ENCODE measurements around the gene SFMBT2.
"Not testable (repeated sequence)": the region's sequence is repeated elsewhere in the genome, so short reads cannot be mapped to it uniquely, and the experiment has no call there.

SFMBT2 gene

GRCh38 chr10:7389844-7390243 is 21.0 kb downstream of the SFMBT2 start:
- Histone ChIP-seq H3K4me3 (ENCODE audit: insufficient read length, low read depth) (no peak overlapping the region), H3K9ac (ENCODE audit: insufficient read length, low read depth) (no peak overlapping the region), H3K36me3 (ENCODE audit: insufficient read depth, insufficient read length, low read length) (no peaks in the 10 kb centered on the region), H3K9me3 (ENCODE audit: insufficient read depth, low read length) (no peaks in the 10 kb centered on the region), H3K27me3 (ENCODE audit: insufficient read depth, insufficient read length) (no peaks in the 10 kb centered on the region), H3K4me1 (ENCODE audit: insufficient read depth, insufficient read length) (no peaks in the 10 kb centered on the region)
- DNase-seq (ENCODE audit: low read depth, low spot score), result no peak
- no peak for TF ChIP-seq ZNF274 (IDR thresholded peaks at IDR 0.05; ENCODE audit: low read depth, low read length)
- TF ChIP-seq SUZ12 (IDR thresholded peaks at IDR 0.05; ENCODE audit: extremely low read depth, insufficient read depth, insufficient read length), result no peak
- TF ChIP-seq YY1 (IDR thresholded peaks at IDR 0.05; ENCODE audit: insufficient read depth, insufficient read length), result no peak

- Histone ChIP-seq H3K9ac (ENCODE audit: insufficient read length, low read depth) (no peak overlapping the region), H3K4me3 (ENCODE audit: insufficient read length, low read depth) (no peak overlapping the region), H3K27me3 (ENCODE audit: insufficient read depth, insufficient read length) (no peaks in the 10 kb centered on the region), H3K9me3 (ENCODE audit: insufficient read depth, low read length) (no peaks in the 10 kb centered on the region), H3K4me1 (ENCODE audit: insufficient read depth, insufficient read length) (no peaks in the 10 kb centered on the region), H3K36me3 (ENCODE audit: insufficient read depth, insufficient read length, low read length) (no peaks in the 10 kb centered on the region)
- DNase-seq (ENCODE audit: low read depth, low spot score), result no peak
- no peak for TF ChIP-seq SUZ12 (IDR thresholded peaks at IDR 0.05; ENCODE audit: extremely low read depth, insufficient read depth, insufficient read length)
- TF ChIP-seq YY1 (IDR thresholded peaks at IDR 0.05; ENCODE audit: insufficient read depth, insufficient read length), result no peak
- TF ChIP-seq ZNF274 (IDR thresholded peaks at IDR 0.05; ENCODE audit: low read depth, low read length), result no peak
Observed at GRCh38 chr10:7389346-7389745, 21.5 kb downstream of the SFMBT2 start.

DNA sequence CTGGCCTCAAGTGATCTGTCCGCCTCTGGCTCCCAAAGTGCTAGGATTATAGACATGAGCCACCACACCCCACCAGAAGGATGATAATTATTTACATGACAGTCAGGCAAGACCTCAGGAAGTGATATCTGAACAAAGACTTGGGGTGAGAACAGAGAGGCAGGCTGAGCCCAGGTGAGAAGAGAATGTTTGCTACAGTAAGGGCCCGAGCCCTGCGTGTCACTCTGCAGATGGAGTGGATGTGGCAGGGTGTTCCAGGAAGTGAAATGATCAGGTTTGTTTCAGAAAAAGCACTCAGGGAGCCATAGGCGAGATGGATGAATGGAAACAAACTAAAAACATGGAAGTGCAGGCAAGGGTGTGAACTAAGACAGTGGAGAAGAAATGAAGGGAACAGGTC is 22.2 kb downstream of the SFMBT2 start:
- no peak overlapping the region for H3K9ac ChIP-seq (ENCODE audit: insufficient read length, low read depth)

DNA sequence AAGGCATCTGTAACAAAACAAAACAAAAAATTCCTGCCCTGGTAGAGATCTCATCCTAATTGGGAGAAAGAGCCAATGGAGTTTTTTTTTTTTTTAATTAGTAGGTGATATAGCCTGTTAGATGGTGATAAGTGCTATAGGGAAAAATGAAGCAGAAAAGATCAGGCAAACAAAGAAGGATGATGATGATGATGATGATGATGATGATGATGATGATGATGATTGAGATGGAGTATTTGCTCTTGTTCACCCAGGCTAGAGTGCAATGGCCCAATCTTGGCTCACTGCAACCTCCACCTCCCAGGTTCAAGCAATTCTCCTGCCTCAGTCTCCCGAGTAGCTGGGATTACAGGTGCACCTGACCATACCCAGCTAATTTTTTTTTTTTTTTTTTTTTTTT is 22.7 kb downstream of the SFMBT2 start:
- H3K4me1 ChIP-seq (ENCODE audit: insufficient read depth, insufficient read length), result not testable (repeated sequence)

More for the DNA sequence above, 22.2 kb downstream of the SFMBT2 start:
- Histone ChIP-seq H3K4me1 (ENCODE audit: insufficient read depth, insufficient read length) (no peaks in the 10 kb centered on the region), H3K9me3 (ENCODE audit: insufficient read depth, low read length) (no peaks in the 10 kb centered on the region), H3K27me3 (ENCODE audit: insufficient read depth, insufficient read length) (no peaks in the 10 kb centered on the region), H3K4me3 (ENCODE audit: insufficient read length, low read depth) (no peak overlapping the region), H3K36me3 (ENCODE audit: insufficient read depth, insufficient read length, low read length) (no peaks in the 10 kb centered on the region)
- no peak for DNase-seq (ENCODE audit: low read depth, low spot score)
- TF ChIP-seq YY1 (IDR thresholded peaks at IDR 0.05; ENCODE audit: insufficient read depth, insufficient read length), result no peak
- TF ChIP-seq SUZ12 (IDR thresholded peaks at IDR 0.05; ENCODE audit: extremely low read depth, insufficient read depth, insufficient read length), result no peak
- no peak for TF ChIP-seq ZNF274 (IDR thresholded peaks at IDR 0.05; ENCODE audit: low read depth, low read length)

DNA sequence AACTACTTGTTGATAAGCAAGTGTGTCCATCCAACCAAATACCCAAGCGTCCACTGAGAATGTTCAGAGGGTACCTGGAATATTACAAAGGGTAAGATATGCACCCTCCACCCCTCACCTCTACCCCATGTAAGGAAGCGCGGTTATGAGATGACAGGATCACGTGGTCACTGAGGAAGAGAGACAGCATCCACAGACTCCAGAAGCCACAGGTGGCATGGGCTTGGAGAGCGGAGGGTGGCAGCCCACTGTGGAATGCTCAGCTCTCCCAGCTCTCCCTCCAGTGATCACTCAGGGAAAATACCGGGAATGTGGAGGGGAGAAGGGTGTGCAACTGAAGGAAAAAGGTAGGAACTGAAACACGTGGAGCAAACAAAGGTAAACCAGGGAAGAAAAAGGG is 25.7 kb downstream of the SFMBT2 start:
- TF ChIP-seq YY1 (IDR thresholded peaks at IDR 0.05; ENCODE audit: insufficient read depth, insufficient read length) (no peak), ZNF274 (IDR thresholded peaks at IDR 0.05; ENCODE audit: low read depth, low read length) (no peak), SUZ12 (IDR thresholded peaks at IDR 0.05; ENCODE audit: extremely low read depth, insufficient read depth, insufficient read length) (no peak)
- no peak for DNase-seq (ENCODE audit: low read depth, low spot score)
- Histone ChIP-seq H3K4me1 (ENCODE audit: insufficient read depth, insufficient read length) (no peaks in the 10 kb centered on the region), H3K9me3 (ENCODE audit: insufficient read depth, low read length) (no peaks in the 10 kb centered on the region), H3K9ac (ENCODE audit: insufficient read length, low read depth) (no peak overlapping the region), H3K4me3 (ENCODE audit: insufficient read length, low read depth) (no peak overlapping the region), H3K36me3 (ENCODE audit: insufficient read depth, insufficient read length, low read length) (peaks cover 9% of the 10 kb centered on the region), H3K27me3 (ENCODE audit: insufficient read depth, insufficient read length) (no peaks in the 10 kb centered on the region)

More for the DNA sequence above, 22.7 kb downstream of the SFMBT2 start:
- not testable (repeated sequence) for H3K36me3 ChIP-seq (ENCODE audit: insufficient read depth, insufficient read length, low read length); H3K9me3 ChIP-seq (ENCODE audit: insufficient read depth, low read length); H3K9ac ChIP-seq (ENCODE audit: insufficient read length, low read depth); H3K27me3 ChIP-seq (ENCODE audit: insufficient read depth, insufficient read length); DNase-seq (ENCODE audit: low read depth, low spot score); H3K4me3 ChIP-seq (ENCODE audit: insufficient read length, low read depth)

DNA sequence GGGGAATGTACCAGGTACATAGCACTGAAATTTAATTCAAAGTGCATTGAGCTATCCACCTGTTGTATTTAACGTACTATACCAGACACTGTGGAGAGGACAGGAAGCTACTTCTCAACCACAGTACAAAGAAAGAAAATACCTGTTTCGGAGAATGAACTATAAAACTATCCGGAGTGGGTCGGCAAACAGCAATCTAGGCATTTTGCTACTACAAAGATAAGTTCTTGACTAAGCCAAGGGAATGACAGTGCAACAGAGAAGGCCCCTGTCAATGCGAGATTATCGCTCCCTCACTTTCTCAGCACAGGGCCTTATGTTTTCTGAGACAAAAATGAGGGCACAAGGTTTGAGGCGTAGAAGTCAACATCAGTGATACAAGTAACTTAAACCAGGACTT is 27.4 kb downstream of the SFMBT2 start:
- Histone ChIP-seq H3K36me3 (ENCODE audit: insufficient read depth, insufficient read length, low read length) (peaks cover 11% of the 10 kb centered on the region), H3K27me3 (ENCODE audit: insufficient read depth, insufficient read length) (no peaks in the 10 kb centered on the region), H3K4me3 (ENCODE audit: insufficient read length, low read depth) (no peak overlapping the region), H3K4me1 (ENCODE audit: insufficient read depth, insufficient read length) (no peaks in the 10 kb centered on the region), H3K9ac (ENCODE audit: insufficient read length, low read depth) (no peak overlapping the region), H3K9me3 (ENCODE audit: insufficient read depth, low read length) (no peaks in the 10 kb centered on the region)
- no peak for TF ChIP-seq ZNF274 (IDR thresholded peaks at IDR 0.05; ENCODE audit: low read depth, low read length)
- TF ChIP-seq SUZ12 (IDR thresholded peaks at IDR 0.05; ENCODE audit: extremely low read depth, insufficient read depth, insufficient read length), result no peak
- TF ChIP-seq YY1 (IDR thresholded peaks at IDR 0.05; ENCODE audit: insufficient read depth, insufficient read length), result no peak
- no peak for DNase-seq (ENCODE audit: low read depth, low spot score)

DNA sequence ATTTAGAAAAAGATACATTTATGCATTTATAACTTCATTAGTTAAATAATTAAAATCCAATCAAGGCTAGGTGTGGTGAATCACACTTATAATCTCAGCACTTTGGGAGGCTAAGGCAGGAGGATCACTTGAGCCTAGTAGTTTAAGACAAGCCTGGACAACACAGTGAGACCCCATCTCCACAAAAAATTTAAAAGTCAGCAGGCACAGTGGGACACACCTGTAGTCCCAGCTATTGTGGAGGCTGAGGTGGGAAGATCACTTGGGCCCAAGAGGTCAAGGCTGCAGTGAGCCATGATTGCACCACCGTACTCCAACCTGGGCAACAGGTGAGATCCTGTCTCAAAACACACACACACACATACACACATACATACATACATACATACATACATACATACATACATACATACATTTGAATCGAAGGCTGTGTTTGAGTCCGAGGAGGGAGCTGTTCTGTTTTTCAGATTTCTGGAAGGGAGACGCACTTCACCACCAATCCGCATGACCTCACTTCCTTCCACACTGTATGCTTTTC is 30.1 kb downstream of the SFMBT2 start:
- Histone ChIP-seq H3K9ac (ENCODE audit: insufficient read length, low read depth) (no peak overlapping the region), H3K9me3 (ENCODE audit: insufficient read depth, low read length) (no peaks in the 10 kb centered on the region), H3K36me3 (ENCODE audit: insufficient read depth, insufficient read length, low read length) (peaks cover 12% of the 10 kb centered on the region), H3K4me1 (ENCODE audit: insufficient read depth, insufficient read length) (no peaks in the 10 kb centered on the region), H3K4me3 (ENCODE audit: insufficient read length, low read depth) (no peak overlapping the region), H3K27me3 (ENCODE audit: insufficient read depth, insufficient read length) (no peaks in the 10 kb centered on the region)
- TF ChIP-seq SUZ12 (IDR thresholded peaks at IDR 0.05; ENCODE audit: extremely low read depth, insufficient read depth, insufficient read length) (no peak), YY1 (IDR thresholded peaks at IDR 0.05; ENCODE audit: insufficient read depth, insufficient read length) (no peak), ZNF274 (IDR thresholded peaks at IDR 0.05; ENCODE audit: low read depth, low read length) (no peak)
- DNase-seq (ENCODE audit: low read depth, low spot score), result no peak

Data from NT2/D1 (cell line).